SK-N-DZ (cell line): ENCODE results near the gene CTAG1B. TPM values are rescaled to one million over a fixed set of nuclear protein-coding genes. Genes with fewer than 3 reads are reported as not detected.
"Not testable (repeated sequence)": the region's sequence is repeated elsewhere in the genome, so short reads cannot be mapped to it uniquely, and the experiment has no call there.

ENCODE experiments used
- DNase-seq: peaks from one replicate; pipeline ENCODE4 v3.0.0-alpha.2; 2015; ENCODE audit warnings: low spot score
- polyA plus RNA-seq, 2 experiments: library from polyadenylated mRNA; depleted of rRNA; stranded (reverse); fragments of >200 nt; gene quantifications; 2 replicates each; pipeline ENCODE4 v1.2.3, GENCODE V29; 2014

The CTAG1B gene
- polyA plus RNA-seq (2014; cell fraction: cytosol; rRNA removed): not detected in 2 replicates
- 0.73 TPM in 1 of 2 replicates, not detected in the other for polyA plus RNA-seq (2014; cell fraction: nucleus; rRNA removed)

DNA sequence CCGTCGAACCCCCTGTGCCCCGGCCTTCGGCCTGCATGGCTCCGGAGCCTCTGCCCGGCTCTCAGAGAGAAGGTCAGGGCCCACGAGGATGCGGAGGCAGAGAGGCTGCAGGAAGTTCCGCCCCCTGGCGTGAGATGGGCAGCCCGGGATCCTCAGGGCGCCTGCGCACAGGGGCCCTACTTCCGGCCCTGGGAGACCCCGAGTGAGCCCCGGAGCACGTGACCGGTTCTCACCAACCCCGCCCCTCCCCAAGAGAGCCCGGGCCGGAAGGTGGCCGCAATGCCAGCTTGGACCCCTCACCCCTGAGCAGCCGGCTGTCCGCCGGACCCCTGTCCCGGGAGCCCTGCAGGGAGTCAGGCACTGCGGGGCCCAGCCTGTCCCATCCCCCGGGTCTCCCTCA, at the start of gene CTAG1B:
Gene CTAG1B (minus strand): TSS at position 101 of the 400 bp plus-strand sequence. CDS start 64 bp downstream, at position 37.
- DNase-seq: not testable (repeated sequence)

DNA sequence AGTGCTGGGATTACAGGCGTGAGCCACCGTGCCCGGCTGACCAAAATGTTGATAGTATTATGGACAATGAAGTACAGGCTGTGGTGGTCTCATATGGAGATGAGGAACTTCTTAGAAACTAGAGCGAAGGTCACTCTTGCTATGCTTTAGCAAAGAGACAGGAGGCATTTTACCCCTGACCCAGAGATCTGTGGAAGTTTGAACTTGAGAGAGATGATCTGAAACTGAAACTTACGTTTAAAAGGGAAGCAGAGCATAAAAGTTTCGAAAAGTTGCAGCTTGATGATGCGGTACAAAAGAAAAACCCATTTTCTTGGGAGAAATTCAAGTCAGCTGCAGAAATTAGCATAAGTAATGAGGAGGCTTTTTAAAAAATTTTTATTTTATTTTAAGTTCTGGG, 42.8 kb upstream of the CTAG1B start:
- no peak for DNase-seq

DNA sequence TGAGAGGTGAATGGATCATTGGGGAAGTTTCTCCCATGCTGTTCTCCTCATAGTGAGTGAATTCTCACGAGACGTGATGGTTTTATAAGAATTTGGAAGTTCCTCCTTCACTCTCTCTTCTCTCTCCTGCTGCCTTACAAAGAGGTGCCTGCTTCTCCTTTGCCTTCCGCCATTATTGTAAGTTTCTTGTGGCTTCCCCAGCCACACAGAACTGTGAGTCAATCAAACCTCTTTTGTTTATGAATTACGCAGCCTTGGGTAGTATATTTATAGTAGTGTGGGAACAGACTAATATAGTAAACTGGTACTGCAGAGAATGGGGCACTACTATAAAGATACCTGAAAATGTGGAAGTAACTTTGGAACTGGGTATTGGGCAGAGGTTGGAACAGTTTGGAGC, 42.1 kb upstream of the CTAG1B start:
- no peak for DNase-seq

DNA sequence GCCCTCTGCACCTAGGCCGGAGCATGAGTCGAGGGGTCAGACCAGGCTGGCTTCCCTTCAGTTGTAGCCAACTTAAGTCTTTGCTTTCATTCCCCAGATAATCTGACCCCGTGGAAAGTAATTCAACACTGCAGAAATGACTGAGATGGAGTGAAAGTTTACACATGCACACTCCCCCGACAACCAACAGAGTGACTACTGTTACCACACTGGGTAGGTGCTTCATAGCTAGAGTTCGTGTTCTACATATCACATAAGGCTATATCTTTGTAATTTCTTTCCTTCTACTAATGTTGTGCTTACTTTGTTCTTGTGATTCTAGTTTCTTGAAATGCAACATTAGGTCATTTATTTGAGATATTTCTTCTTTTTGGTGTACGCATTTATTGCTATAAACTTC, 41.5 kb upstream of the CTAG1B start:
- DNase-seq: no peak

DNA sequence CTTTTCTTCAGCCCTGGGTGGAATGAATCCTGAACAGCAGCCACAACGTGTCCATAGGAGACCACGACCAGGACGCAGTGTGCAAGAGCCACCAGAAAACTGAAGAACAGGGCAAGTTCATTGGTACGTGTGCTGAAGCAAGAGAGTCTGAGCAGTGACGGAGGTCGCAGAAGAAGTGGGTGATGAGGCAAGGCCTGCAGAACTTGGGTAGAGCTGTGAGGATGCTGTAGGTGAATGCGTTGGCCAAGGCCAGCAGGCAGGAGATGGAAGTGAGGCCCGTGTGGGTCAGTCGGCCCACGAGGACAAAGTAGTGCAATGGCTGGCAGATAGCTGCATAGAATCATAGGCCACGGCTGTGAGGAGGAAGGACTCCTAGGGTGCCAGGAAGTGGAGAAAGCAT, 39.9 kb upstream of the CTAG1B start:
- DNase-seq: no peak

DNA sequence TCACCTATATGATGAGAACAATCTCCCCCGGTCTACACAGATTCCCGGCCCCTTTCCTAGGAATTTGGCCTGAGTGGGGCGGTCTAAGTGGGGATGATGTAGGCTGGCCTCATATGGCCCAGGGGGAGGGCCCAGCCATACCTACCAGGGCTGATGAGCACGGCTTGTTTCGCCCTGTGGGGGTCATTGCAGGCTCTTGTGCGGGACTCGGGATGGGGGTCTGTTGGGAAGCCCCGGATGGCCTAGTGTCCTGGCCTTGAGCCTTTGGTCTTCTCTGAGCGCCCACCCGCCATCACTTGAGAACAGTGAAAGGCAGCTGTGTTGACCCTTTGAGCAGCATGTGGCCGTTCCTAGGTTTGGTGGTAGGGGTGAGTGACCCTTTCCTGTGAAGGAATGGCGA, 39.1 kb upstream of the CTAG1B start:
- DNase-seq: no peak

DNA sequence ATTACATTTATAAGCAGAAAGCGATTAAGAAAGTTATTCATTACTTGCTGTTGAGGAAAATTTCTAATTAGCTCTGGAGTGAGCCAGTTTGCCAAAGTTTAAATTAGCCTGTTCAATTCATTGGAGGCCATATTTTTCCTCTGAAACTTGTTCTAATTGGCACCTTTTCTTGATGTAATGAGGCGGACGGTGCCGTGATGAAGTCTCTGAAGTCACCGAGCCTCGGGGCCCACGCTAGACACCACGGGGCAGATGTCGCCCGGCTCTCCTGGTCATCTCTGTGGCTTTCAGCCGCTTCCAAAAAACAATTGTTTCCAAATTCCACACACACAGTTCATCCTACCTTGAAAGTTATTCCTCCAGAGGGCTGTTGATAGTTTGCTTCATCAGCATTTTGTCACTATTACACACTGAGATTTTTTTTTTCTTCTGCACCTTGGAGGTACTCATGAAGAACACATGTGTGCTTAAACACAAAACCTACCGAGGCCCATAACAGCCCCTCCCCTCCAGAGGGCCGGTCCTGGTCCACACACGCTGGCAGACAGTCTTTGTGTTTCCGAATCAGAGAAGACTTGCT, 38.2 kb upstream of the CTAG1B start:
- DNase-seq: no peak

DNA sequence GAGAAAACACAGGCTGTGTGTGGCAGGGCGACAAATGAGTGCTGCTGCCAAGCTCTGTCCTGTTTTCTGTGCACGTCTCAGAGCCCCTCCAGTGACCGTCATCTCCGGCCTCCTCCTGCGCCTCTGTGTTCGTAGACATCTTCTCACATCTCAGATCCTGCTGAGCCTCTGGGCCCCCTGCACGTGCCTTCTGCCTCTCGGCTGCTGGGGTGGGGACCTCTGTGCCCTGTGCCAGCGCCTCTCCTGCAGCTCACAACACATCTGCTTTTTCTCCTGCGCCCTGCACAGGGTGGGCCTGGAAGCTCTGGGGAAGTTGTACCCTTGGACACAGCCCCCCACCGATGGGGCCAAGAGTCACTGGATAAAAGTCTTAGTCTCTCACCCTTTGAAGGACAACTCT, 36.7 kb upstream of the CTAG1B start:
- no peak for DNase-seq

DNA sequence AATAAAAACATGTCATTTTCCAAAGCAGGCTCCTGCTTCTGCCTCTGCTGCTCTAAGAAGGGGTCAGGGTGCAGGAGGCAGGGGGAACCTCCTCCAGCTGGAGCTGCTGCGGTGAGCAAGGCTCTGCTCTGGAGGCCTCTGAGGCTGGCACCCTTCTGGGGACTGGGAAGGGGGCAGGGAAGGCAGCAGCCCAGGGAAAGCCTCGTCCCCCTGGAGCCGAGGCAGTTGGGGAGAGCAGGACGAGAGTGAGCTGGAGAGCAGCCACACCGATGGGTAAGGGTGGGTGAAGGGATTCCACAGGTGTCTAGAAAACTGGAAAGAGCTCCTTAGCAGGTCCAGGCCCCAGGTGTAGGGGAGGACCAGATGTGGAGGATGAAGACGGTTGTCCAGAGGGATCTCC, 36.3 kb upstream of the CTAG1B start:
- no peak for DNase-seq

DNA sequence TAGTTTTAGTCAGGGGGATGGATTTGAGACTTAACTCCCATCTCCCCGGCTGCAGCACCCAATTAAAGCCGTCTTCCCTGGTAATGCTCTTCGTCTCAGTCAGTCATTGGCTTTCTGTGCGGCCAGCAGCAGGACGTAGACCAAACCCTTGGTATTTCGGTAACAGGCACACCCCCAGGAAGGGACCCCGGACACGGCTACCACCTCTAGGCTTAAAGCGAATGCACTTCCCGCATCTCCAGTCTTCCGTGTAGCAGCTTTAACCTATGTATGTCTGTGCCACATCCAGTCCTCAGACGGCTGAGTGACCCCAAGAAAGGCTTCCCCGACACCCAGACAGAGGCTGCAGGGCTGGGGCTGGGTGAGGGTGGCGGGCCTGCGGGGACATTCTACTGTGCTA, 35.8 kb upstream of the CTAG1B start:
- no peak for DNase-seq

DNA sequence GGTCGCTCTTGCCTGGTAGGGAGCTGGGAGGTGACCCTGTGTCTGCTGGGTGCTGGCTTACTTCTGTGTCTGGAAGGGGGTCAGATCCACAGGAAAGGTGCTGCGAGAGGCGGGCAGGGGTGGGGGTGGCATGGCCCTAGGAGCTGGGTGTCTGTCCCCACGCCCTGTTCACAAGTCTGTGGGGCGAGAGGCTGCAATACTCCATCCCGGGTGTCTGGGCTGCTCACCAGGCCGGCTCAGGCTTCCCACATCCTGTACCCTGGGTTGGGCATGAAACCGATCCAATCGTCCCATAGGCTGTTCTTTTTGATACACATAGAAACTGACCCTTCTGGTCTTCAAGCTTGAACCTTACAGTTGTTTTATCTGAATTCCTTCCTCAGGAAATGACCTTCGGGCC, 35.3 kb upstream of the CTAG1B start:
- no peak for DNase-seq

DNA sequence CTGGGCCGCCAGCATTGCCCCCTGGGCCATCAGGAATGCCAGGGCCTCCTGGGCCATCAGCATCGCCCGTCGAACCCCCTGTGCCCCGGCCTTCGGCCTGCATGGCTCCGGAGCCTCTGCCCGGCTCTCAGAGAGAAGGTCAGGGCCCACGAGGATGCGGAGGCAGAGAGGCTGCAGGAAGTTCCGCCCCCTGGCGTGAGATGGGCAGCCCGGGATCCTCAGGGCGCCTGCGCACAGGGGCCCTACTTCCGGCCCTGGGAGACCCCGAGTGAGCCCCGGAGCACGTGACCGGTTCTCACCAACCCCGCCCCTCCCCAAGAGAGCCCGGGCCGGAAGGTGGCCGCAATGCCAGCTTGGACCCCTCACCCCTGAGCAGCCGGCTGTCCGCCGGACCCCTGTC, 34.3 kb upstream of the CTAG1B start, which contains the start of gene CTAG2:
Gene CTAG2 (minus strand): TSS at position 167 of the 400 bp plus-strand sequence. CDS start 64 bp downstream, at position 103.
- DNase-seq: not testable (repeated sequence)

DNA sequence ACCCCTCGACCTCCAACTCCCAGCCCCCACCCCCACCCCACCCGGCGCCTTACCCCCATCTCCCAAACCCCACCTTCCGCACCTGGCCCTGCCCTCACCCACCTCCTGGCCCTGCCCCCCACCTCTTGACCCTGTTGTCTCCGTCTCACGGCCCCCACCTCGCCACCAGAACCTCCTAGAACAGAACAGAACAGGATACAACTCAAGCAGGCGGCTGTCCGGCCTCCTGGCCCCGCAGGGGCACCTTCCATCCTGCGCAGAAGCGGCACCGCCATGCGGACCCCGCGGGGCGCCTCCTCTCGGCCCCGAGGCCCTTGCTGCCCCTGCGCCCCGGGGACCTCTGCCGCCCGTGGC, 33.9 kb upstream of the CTAG1B start:
- no peak for DNase-seq

DNA sequence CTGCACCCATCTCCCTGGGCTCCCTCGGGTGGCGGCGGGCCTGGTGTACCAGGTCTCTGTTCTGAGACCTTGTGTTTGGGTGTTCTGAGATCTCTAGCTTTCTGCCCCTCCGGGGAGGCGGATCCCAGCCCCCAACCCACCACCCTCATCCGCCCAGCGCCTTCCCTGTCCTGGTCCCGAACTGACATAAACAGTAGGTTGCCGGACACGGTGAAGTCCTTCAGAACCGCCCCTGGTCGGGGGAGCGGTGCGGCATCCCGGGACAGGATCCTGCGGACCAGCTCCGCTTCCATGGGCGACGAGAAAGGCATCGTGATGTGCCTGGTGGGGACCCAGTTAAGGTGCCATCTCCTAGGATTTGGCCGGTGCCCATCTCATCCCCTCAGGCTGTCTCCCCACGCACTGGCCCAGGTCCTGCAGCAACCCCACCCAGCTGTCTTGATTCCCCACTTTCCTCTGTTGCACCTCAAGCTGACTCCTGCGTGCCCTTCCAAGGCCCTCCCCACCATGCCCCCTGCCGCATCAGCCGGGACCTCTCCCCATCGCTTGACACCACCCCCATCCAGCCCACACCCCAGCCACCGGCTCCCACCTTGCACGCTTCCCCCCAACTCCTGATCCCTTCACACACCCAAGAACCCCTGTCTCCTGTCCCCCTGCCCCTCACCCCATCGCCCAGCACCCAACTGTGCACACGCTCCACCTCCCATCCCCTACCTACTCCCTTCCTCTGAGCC, 33.4 kb upstream of the CTAG1B start:
- DNase-seq: no peak

DNA sequence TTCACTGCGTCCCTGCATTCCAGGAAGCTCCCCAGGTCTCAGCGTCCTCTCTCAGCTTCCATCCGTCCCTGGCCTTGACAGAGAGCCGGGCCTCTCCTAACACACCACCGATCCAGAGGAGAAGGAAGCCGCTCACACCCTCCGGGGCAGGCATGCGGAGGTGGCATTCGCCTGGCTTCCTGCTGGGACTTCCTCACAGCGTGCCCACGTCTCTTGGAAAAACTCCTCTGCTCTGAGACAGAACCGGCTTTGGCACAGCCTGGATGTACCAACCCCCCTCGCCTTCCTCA, 31.1 kb upstream of the CTAG1B start:
- no peak for DNase-seq

DNA sequence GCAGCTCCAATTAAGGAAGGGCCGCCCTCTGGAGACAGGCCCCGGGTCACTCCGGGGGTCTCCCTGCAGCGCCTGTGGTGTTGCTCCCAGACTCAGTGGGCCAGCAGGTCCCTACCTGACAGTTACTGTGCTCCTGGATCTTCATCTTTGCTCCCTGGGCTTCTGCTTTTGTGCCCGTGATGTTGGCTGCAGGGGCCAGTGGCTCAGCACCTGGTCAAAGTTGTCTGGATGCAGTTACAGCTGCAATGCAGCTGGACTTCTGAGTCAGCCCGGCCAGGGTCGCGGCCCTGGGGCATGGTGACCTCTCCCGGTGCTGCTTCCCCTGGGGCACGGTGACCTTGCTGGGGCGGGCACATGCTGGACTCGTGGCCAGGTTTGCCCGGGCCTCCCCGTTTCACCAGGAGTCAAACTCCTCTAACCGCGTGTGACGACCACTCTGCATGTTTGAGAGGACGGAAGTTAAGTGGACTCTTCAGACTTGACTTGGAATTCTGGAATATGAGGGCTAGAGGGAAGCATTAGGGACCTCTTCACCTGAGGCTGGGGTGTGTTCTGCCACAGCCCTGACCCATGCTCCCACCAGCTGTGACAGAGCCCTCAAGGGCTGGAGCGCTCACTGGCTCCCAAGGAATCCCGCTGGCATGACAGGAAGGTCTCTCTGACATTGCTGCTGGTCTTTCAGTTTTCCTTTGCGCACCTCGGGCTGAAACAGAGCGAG, 30.6 kb upstream of the CTAG1B start:
- no peak for DNase-seq

DNA sequence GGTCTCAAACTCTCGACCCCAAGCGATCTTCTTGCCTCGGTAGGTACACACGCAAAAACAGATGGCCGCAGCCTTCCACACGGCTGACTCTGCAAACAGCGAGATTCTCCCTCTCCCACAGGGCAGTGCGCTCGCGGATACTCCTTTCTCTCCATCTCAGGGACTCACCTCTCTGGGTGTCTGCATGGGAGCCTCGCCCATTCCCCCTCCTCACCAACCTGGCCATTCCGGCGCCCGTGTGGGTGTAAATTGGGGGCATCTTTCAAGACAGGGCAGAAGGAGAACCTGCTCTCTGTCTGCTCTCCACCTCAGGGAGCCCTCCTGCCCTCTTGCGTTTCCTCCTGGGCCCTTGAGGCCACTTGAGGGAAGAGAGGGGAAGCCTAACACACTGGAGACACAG, 29.8 kb upstream of the CTAG1B start:
- DNase-seq: peak; percentile 8

DNA sequence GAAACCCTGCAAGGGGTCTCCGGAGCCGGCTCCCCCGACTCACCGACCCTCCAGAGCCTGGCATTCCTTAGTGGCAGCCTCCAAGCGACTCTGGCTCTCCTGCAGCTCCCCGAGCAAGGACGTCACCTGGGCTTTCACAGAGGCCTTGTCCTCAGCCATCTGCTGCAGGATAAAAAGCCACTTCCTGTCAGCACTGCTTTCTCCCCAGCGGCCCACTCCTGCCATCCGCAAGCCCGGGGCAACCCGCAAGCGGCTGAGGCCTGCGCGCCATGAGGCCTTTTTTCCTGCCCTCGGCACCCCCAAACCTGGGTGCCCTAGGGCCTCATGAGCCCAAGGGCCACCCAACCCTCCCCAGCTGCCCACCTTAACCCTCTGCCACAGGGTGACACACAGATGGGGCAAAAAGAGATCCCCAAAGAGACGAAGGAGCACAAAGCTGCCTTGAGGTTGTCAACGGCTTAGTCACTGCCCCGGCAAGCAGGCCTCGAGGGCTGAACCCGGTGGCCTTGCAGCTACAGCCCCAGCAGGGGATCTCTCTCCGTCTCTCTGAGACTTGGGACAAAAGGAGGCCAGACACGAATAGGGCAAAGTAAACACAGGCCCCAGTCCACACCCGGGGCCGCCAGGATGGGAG, 26.8 kb upstream of the CTAG1B start:
- not testable (repeated sequence) for DNase-seq

DNA sequence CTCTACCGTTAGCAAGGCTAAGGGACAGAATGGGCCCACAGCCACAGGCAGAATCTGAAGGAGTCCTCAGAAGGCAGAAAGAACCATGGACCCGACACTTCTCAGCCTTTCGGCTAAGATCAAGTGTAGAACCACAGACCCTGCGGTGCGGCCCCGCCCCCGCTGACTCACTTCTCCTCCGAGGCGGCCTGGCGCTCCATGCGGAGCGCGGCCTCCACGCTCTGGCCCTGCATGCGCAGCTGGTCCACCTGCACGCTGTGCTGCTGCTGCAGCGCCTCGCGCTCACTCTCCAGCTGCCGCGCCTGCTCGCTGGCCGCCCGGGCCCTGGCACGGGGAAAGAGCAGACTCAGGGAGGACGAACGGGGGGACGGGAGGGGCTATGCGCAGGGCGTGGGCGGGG, 24.6 kb upstream of the CTAG1B start:
- DNase-seq: not testable (repeated sequence)

DNA sequence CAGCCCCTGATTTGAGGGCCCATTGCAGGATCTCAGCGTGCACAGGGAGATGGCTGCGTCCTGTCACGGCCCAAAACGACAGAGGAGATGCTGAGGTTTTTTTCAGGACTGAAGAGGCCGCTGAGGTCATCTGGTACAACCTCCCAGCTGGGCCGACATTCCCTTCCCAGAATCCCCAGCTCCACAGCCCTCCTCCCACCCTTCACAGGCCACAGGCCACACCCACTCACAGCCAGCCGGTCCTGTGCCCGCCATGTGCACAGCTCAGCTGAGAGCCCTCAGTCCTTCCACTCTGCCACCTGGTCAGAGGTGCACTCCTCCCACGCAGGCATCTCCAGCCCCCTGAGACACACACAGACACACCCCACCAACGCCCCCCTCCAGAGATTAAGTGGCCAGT, 22.7 kb upstream of the CTAG1B start:
- DNase-seq: not testable (repeated sequence)

DNA sequence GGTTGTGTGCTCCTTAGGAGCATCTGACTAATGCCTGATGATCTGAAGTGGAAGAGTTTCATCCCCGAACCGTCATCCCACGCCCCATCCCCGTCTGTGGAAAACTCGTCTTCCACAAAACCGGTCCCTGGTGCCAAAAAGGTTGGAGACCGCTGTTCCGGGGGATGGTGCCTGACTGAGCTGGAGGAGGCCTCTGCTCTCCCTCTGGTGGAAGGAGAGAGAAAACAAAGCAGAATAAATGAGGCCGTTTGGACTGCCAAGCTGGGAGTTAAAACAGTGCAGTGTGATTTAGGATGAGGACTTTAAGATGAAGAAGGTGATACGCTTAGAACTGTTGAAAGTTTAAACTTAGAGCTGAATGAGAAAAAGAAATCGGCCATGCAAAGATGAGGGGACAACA, 14.6 kb upstream of the CTAG1B start:
- DNase-seq: not testable (repeated sequence)

DNA sequence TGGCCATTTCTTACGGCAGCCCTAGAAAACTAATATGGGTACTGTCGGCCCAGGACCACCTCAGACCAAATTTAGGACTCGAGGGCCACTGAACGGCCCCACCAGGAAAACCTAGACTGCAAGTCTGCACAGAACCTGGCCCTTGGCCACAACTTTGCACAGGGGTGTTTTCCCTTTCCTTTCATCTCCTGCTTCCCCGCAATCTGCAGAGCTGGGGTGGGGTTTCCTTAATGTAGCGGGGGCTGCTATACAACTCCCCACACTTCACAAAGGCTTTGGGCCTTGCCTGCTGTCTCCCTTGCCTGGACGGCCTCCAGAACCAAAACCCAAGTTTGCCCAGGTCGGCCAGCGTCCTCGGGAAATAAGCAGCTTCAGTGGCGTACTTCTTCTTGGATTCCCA, 11.9 kb upstream of the CTAG1B start:
- DNase-seq: not testable (repeated sequence)
